ENCODE results near the gene TUBD1. TPM values are rescaled to one million over a fixed set of nuclear protein-coding genes. Genes with fewer than 3 reads are reported as not detected.

The TUBD1 gene
- total RNA-seq, 1 experiment from 2014 or later: 16.1 TPM

GRCh38 chr17:59838052-59838916, 54.5 kb downstream of the TUBD1 start:
- TSS peak; percentile 61 for BruUV-seq (replicated peaks)

GRCh38 chr17:59837308-59838051, 55.3 kb downstream of the TUBD1 start:
- Histone ChIP-seq H3K27me3 (replicated peaks; ENCODE audit: insufficient read depth, low read depth, low read length, poor library complexity) (no peaks in the 10 kb centered on the region), H3K4me1 (ENCODE audit: insufficient read depth, low read length, poor library complexity, severe bottlenecking) (peaks cover 34% of the 10 kb centered on the region), H3K27ac (ENCODE audit: low read depth, low read length, poor library complexity, severe bottlenecking) (peak overlapping the region; percentile 100), H3K9me3 (ENCODE audit: low read depth, low read length, poor library complexity, severe bottlenecking) (no peaks in the 10 kb centered on the region), H3K4me3 (ENCODE audit: low read depth, low read length, poor library complexity, severe bottlenecking) (peak overlapping the region; percentile 55), H3K36me3 (ENCODE audit: insufficient read depth, low read length, poor library complexity, severe bottlenecking) (peaks cover 13% of the 10 kb centered on the region)
- POLR2A ChIA-PET (ENCODE audit: low non-redundant PET): interaction anchor here (0.5 to 1.6 kb wide), 9 partner anchors 8 to 636 kb away, joined by 3 to 21 read pairs (median 6); no protein-coding TSS in a partner anchor
- BruUV-seq (replicated peaks): TSS peak; percentile 100
- DNase-seq (ENCODE audit: low spot score): peak; percentile 100
- no peak for TF ChIP-seq CTCF (conservative IDR thresholded peaks at IDR 0.05; ENCODE audit: low read depth, low read length)
- TF ChIP-seq EZH2 (IDR thresholded peaks at IDR 0.05; ENCODE audit: borderline replicate concordance, low read depth, low read length, poor library complexity, severe bottlenecking): no peak
- intact Hi-C loops (cut with micrococcal nuclease; ENCODE audit: unreplicated experiment): loop anchor here (2.0 to 5.0 kb wide), 3 partner anchors 35 to 65 kb away; no protein-coding TSS in a partner anchor
- CTCF ChIA-PET: interaction anchor here (0.6 to 3.3 kb wide), 4 partner anchors 22 to 527 kb away, joined by 3 to 24 read pairs (median 4); no protein-coding TSS in a partner anchor

More at GRCh38 chr17:59838052-59838916, 54.5 kb downstream of the TUBD1 start:
- peak; percentile 41 for DNase-seq (ENCODE audit: low spot score)
- CTCF ChIA-PET: interaction anchor here (0.6 to 3.3 kb wide), 5 partner anchors 21 to 528 kb away, joined by 3 to 24 read pairs (median 4); no protein-coding TSS in a partner anchor
- Histone ChIP-seq H3K4me3 (ENCODE audit: low read depth, low read length, poor library complexity, severe bottlenecking) (peak overlapping the region; percentile 55), H3K9me3 (ENCODE audit: low read depth, low read length, poor library complexity, severe bottlenecking) (no peaks in the 10 kb centered on the region), H3K4me1 (ENCODE audit: insufficient read depth, low read length, poor library complexity, severe bottlenecking) (peaks cover 27% of the 10 kb centered on the region), H3K36me3 (ENCODE audit: insufficient read depth, low read length, poor library complexity, severe bottlenecking) (peaks cover 13% of the 10 kb centered on the region), H3K27ac (ENCODE audit: low read depth, low read length, poor library complexity, severe bottlenecking) (peak overlapping the region; percentile 100), H3K27me3 (replicated peaks; ENCODE audit: insufficient read depth, low read depth, low read length, poor library complexity) (no peaks in the 10 kb centered on the region)
- POLR2A ChIA-PET (ENCODE audit: low non-redundant PET): interaction anchor here (0.6 to 1.6 kb wide), 6 partner anchors 9 to 130 kb away, joined by 3 to 21 read pairs (median 8); no protein-coding TSS in a partner anchor
- intact Hi-C loops (cut with micrococcal nuclease; ENCODE audit: unreplicated experiment): loop anchor here (5.0 kb wide), 2 partner anchors 36 to 66 kb away; no protein-coding TSS in a partner anchor
- TF ChIP-seq EZH2 (IDR thresholded peaks at IDR 0.05; ENCODE audit: borderline replicate concordance, low read depth, low read length, poor library complexity, severe bottlenecking) (no peak), CTCF (conservative IDR thresholded peaks at IDR 0.05; ENCODE audit: low read depth, low read length) (no peak)

- Histone ChIP-seq H3K9me3 (ENCODE audit: low read depth, low read length, poor library complexity, severe bottlenecking) (no peaks in the 10 kb centered on the region), H3K27ac (ENCODE audit: low read depth, low read length, poor library complexity, severe bottlenecking) (peak overlapping the region; percentile 67), H3K4me3 (ENCODE audit: low read depth, low read length, poor library complexity, severe bottlenecking) (no peak overlapping the region), H3K27me3 (replicated peaks; ENCODE audit: insufficient read depth, low read depth, low read length, poor library complexity) (no peaks in the 10 kb centered on the region), H3K4me1 (ENCODE audit: insufficient read depth, low read length, poor library complexity, severe bottlenecking) (peaks cover 64% of the 10 kb centered on the region), H3K36me3 (ENCODE audit: insufficient read depth, low read length, poor library complexity, severe bottlenecking) (no peaks in the 10 kb centered on the region)
- peak; percentile 65 for DNase-seq (ENCODE audit: low spot score)
- TF ChIP-seq EZH2 (IDR thresholded peaks at IDR 0.05; ENCODE audit: borderline replicate concordance, low read depth, low read length, poor library complexity, severe bottlenecking) (no peak), CTCF (conservative IDR thresholded peaks at IDR 0.05; ENCODE audit: low read depth, low read length) (no peak)
- intact Hi-C loops (cut with micrococcal nuclease; ENCODE audit: unreplicated experiment): no loop called here
- ChIA-PET POLR2A (ENCODE audit: low non-redundant PET) (no interaction called here), CTCF (no interaction called here)
- BruUV-seq (replicated peaks): no TSS peak
Observed at GRCh38 chr17:59832883-59833379, 59.8 kb downstream of the TUBD1 start.

Measured in A673 (cell line).